ENCODE results near the gene PALLD. TPM values are rescaled to one million over a fixed set of nuclear protein-coding genes. Genes with fewer than 3 reads are reported as not detected.
"Not testable (repeated sequence)": the region's sequence is repeated elsewhere in the genome, so short reads cannot be mapped to it uniquely, and the experiment has no call there.

The PALLD gene
- total RNA-seq, 1 donor from 2014 or later = 179 TPM

- Histone ChIP-seq H3K27ac (no peak overlapping the region), H3K4me1 (no peaks in the 10 kb centered on the region), H3K27me3 (no peaks in the 10 kb centered on the region), H3K9me3 (no peaks in the 10 kb centered on the region), H3K36me3 (no peaks in the 10 kb centered on the region), H3K4me3 (no peak overlapping the region)
- ATAC-seq = no peak
- no peak for TF ChIP-seq CTCF (IDR thresholded peaks at IDR 0.05)
- DNase-seq = no peak
- intact Hi-C loops (cut with DNase I) = no loop called here
Observed at GRCh38 chr4:168803732-168804131, 306.9 kb downstream of the PALLD start.

DNA sequence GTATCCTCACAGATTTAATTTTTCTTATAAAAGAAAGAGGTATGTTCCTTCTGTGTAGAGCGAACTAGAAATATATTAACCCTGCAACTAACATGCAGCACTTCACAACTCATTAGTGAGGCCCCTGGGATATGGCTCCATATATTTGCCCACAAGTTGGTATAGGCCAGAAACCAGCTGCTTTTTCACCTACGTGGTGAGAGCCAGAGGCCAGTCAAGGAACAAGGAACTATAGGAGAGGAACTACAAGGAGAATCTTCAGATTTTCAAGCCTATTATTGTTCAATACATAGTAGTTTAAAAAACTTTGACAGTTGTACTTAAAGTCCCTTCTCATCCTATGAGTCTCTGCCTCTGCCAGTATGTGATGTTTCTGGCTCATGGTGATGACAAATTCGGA is 307.3 kb downstream of the PALLD start:
- Histone ChIP-seq H3K4me1 (no peaks in the 10 kb centered on the region), H3K9me3 (no peaks in the 10 kb centered on the region), H3K36me3 (no peaks in the 10 kb centered on the region), H3K27me3 (no peaks in the 10 kb centered on the region), H3K27ac (no peak overlapping the region), H3K4me3 (no peak overlapping the region)
- intact Hi-C loops (cut with DNase I) = no loop called here
- no peak for DNase-seq
- peak; percentile 43 for ATAC-seq
- TF ChIP-seq CTCF (IDR thresholded peaks at IDR 0.05) = no peak

- no peak for DNase-seq
- Histone ChIP-seq H3K4me1 (no peaks in the 10 kb centered on the region), H3K36me3 (no peaks in the 10 kb centered on the region), H3K27ac (no peak overlapping the region), H3K4me3 (no peak overlapping the region), H3K9me3 (no peaks in the 10 kb centered on the region), H3K27me3 (no peaks in the 10 kb centered on the region)
- intact Hi-C loops (cut with DNase I) = no loop called here
- no peak for ATAC-seq
- TF ChIP-seq CTCF (IDR thresholded peaks at IDR 0.05) = no peak
Observed at GRCh38 chr4:168805341-168805740, 308.5 kb downstream of the PALLD start.

DNA sequence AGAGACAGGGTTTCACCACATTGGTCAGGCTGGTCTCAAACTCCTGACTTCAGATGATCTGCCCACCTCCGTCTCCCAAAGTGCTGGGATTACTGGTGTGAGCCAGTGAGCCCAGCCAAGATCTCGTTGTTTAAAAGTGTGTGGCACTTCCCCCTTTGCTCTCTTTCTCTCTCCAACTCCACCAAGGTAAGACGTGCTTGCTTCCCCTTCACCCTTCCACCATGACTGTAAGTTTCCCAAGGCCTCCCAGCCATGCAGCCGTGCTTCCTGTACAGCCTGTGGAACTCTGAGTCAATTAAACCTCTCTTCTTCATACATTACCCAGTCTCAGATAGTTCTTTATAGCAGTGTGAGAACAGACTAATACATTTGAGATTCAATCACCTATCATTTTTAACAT is 309.4 kb downstream of the PALLD start:
- intact Hi-C loops (cut with DNase I); H3K4me1 ChIP-seq; ATAC-seq; H3K27ac ChIP-seq; DNase-seq; H3K36me3 ChIP-seq; H3K4me3 ChIP-seq; H3K9me3 ChIP-seq; H3K27me3 ChIP-seq: not testable (repeated sequence)

DNA sequence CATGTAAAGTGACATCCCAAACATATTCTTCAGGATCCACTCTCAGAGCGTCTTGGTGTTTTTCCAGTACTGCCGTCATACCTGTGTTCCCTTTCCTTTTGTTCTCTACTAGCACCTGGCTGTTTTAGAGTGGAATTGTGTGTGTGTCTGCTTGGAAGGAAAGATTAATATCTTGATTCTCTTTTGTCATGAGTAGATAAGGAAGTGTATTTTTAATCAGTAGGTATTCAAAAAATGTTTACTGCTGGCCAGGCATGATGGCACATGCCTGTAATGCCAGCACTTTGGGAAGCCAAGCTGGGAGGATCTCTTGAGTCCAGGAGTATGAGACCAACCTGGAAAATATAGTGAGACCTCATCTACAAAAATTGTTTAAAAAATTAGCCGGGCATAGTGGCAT is 314.4 kb downstream of the PALLD start:
- Histone ChIP-seq H3K27ac (no peak overlapping the region), H3K36me3 (no peaks in the 10 kb centered on the region), H3K4me3 (no peak overlapping the region), H3K27me3 (no peaks in the 10 kb centered on the region), H3K4me1 (no peaks in the 10 kb centered on the region), H3K9me3 (no peaks in the 10 kb centered on the region)
- intact Hi-C loops (cut with DNase I) = no loop called here
- DNase-seq (no peak), ATAC-seq (peak; percentile 63)
- TF ChIP-seq CTCF (IDR thresholded peaks at IDR 0.05) = no peak

GRCh38 chr4:168811786-168812651 is 315.2 kb downstream of the PALLD start:
- Histone ChIP-seq H3K27me3 (no peaks in the 10 kb centered on the region), H3K4me1 (peaks cover 2% of the 10 kb centered on the region), H3K9me3 (no peaks in the 10 kb centered on the region), H3K27ac (peak overlapping the region; percentile 19), H3K36me3 (no peaks in the 10 kb centered on the region), H3K4me3 (no peak overlapping the region)
- no peak for TF ChIP-seq CTCF (IDR thresholded peaks at IDR 0.05)
- no peak for ATAC-seq
- intact Hi-C loops (cut with DNase I) = no loop called here
- DNase-seq = no peak

Data from upper lobe of right lung (tissue), 1 donor.